GM21526 (cell line): Measurements from ENCODE around the gene NBDY.
A peak's percentile ranks its signal among the peaks of the same experiment; 100 is the strongest.

Source experiments
- ATAC-seq: cut with Tn5 transposase; IDR thresholded peaks from one replicate; pipeline ENCODE4 v1.9.1; 2021; ENCODE audit warnings: moderate library complexity; ENCODE audit not compliant: unreplicated experiment, low FRiP score

NBDY gene

DNA sequence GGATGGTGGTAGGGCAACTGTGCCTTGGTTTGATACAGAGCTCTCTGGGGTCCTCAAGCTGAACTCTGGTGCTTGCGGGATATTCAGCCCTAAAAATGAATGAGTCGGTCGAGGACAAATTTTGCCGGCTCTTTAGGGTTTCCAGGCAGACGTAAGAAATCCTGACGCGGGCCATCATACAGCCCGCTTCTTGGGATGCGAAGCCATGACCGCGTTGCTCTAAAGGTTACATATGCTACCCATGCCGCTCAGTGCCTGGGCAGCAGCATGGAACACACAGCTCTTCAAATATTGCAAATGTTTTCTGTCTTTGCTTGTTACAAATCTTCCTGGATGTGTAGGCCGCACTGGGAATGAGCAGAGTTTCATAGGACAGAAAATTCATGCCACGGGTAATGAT is 55.6 kb downstream of the NBDY start:
- ATAC-seq, result no peak

DNA sequence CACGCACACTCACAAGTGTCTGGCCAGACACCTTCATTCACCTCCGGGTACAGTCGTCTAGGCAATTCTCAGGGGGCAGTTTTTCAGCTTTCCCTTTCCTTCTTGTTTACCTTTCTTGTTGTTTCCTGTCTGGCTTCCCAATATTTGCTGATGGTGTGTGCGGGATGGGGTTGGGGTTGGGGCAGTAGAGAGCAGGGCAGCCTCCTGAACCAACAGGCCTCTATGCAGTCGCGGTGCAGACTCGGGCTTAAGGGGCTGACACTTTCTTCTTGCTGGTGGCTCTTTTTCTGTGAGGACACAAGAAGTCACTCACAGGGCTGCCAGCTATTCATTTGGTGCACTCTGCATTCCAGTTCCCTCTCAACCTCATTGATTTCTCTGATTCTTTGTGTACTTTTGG is 56.4 kb downstream of the NBDY start:
- ATAC-seq, result no peak

- ATAC-seq, result no peak
Measured at GRCh38 chrX:56786889-56787733, 58.1 kb downstream of the NBDY start.

DNA sequence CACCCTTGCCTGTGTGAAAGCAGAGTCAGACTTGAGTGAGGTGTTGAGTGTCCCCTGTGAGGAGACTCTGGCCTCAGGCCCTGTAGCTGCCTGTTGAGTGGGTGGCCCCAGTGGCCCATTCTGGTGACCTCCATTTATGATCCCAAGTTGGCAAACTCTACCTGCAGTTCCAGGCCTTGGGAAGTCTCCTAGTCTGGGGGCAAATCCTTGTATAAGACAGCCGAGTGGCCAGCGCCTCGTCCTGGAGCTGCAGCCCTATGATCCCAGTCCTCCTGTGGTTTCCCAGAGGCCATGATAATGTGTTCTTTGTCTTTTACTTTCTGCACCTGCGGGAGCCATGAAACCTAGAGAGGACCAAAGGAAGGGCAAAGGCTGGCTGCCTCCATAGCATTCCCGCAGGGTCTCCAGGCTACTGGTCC is 58.7 kb downstream of the NBDY start:
- ATAC-seq, result no peak

DNA sequence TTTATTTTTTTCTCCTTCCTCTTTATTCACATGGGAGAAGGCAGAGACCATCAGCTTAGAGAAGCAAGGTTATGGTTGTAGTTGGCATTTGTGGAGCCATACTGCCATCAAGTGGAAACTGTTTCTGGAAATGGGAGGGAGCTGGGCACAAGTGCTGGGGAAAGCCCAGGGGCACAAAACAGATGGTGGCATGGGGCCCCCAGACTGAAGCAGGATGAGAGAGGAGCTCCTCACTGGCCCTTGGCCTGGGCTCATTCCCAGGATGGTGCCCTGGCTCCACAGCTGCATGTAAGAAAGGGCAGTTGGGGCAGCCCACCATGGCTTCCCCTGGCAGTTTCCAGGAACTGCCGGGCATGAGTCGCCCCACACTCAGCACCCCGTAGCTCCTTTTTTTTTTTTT is 59.2 kb downstream of the NBDY start:
- no peak for ATAC-seq

GRCh38 chrX:56788717-56789122 is 59.7 kb downstream of the NBDY start:
- peak; percentile 53 for ATAC-seq

GRCh38 chrX:56789518-56790070 is 60.6 kb downstream of the NBDY start:
- ATAC-seq, result no peak

GRCh38 chrX:56790778-56791177 is 61.7 kb downstream of the NBDY start:
- no peak for ATAC-seq

DNA sequence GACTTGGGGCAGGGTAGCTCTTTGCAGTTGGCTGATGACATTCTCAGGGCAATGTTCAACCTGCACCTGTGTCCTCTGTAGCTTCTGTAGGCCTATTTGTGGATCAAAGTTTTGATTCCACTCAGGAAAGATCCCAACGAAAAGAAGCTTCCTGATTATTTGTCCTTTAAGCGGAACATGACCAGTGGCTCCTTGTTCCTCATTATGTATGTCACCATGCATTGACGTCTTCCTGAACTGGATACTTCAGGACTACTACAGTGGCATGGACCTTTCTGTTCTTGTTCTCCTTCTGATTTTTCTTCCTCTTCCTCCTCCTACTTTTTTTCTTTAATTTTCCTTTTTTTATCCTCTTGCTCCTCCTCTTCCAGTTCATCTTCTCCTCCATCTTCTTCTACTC is 62.4 kb downstream of the NBDY start:
- no peak for ATAC-seq

- ATAC-seq, result no peak
Measured at GRCh38 chrX:56792270-56793111, 63.4 kb downstream of the NBDY start.

DNA sequence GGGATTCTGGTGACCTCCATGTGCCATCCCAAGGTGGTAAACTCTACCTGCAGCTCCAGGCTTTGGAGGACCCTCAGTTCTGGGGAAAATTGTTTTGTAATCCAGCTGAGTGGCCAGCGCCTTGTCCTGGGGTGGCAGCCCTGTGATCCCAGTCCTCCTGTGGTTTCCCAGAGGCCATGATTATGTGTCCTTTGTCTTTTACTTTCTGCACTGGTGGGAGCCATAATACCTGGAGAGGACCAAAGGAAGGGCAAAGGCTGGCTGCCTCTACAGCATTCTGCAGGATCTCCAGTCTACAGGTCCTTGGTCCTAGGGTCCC is 64.0 kb downstream of the NBDY start:
- ATAC-seq, result no peak

GRCh38 chrX:56793521-56794320 is 64.7 kb downstream of the NBDY start:
- ATAC-seq, result no peak

- no peak for ATAC-seq
Measured at GRCh38 chrX:56794404-56795230, 65.6 kb downstream of the NBDY start.

GRCh38 chrX:56795309-56795868 is 66.3 kb downstream of the NBDY start:
- ATAC-seq, result no peak

DNA sequence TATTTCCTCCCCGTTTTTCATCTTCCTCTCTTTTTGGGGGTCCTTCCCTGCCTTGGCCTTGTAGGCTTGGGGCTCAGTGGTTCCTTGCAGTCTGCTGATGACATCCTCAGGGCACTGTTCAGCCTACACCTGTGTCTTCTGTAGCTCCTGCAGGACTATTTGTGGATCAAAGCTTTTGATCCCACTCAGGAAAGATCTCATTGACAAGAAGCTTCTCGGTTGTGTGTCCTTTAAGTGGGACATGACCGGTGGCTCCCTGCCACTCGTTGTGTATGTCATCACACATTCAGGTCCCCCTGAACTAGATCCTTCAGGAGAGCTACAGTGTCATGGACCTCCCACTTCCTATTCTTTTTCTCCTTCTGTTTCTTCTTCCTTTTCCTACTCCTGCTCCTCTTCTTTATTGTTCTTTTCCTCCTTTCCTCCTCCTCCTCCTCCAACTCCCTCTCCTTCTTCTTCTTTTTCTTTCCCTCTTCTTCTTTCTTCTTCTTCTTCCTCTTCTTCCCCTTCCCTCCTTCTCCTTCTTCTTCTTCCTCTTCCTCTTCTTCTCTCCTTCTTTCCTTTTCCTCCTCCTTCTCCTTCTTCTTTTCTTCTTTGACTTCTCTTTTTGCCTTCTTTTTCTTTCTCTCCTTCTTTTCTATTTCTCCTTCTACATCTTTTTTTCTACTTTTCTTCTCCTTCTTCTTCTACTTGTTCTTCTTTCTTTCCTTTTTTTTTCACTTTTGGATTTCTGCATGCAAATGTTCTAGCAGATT is 67.8 kb downstream of the NBDY start:
- no peak for ATAC-seq

DNA sequence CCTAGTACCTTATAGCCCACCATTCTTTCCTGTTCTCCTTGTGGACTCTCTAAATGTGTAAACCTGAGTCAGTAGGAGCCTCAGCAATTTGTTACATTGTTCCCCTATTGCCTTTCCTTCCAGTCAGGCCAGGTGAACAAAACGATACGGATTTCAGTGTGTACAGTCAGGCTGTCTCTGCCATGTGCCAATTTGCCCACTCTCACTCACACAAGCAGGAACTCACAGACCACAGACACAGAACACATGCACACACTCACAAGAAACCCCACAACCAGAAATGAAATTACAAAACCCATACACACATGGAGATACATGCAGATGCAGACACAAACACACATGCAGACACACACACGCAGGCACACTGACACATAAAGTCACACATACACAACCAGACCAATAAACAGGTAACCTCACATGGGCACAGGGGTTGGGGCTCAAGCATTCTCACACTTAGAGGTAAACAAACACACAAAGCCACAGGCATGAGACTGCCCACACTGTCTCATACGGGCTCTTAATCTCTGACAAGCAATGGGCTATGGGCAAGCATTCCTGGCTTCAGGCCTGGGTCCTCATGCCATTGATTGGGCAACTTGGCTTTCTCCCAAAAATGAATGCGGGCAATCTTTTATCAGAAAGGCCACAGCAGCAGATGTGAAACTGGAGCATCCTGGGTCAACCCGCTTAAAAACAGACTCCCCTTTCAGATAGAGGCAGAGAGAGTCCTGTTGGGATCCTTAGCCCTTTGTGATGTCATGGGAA is 68.7 kb downstream of the NBDY start:
- no peak for ATAC-seq

GRCh38 chrX:56798339-56798711 is 69.3 kb downstream of the NBDY start:
- ATAC-seq, result no peak
